Measurements from ENCODE around the gene PTH1R.

DNA sequence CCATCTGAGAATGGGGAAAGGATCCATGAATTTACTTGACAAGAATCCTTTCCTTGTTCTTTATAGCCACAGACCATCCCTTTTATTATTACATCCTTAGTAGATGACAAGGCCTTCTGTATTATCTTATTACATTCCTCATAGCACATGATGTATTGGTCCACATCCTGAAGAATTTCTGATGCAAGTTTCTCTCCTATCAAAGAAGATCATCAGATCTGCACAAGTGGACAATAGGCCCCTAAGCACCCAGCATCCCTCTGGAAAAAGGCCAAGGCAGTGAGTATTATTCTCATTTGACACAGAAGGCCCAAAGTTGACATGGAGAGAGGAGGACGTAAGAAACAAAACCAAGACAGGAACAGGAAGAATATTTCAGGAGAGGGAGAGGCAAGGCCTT is 45.7 kb upstream of the PTH1R start:
- TF ChIP-seq GATA3 (IDR thresholded peaks at IDR 0.05; ENCODE audit: low read depth, low read length) = no peak
- TF ChIP-seq GATA2 (IDR thresholded peaks at IDR 0.05; ENCODE audit: low read depth, low read length) = no peak

Measured in SH-SY5Y (cell line).